Measurements from ENCODE around the gene ADAMTSL4. TPM values are rescaled to one million over a fixed set of nuclear protein-coding genes. Genes with fewer than 3 reads are reported as not detected.

The ADAMTSL4 gene
- total and polyA plus RNA-seq, 4 donors, result 5.6 to 12.2 (median 11.5) TPM

- Histone ChIP-seq H3K4me1 (ENCODE audit: control insufficient read depth in 4 of 4, insufficient read depth in 4 of 4, low read length in 3 of 4) (peaks cover 13 to 41% (median 32%) of the 10 kb centered on the region in 4 donors), H3K9ac (ENCODE audit: low read depth in 1 of 2, low read length in 2 of 2) (no peak overlapping the region), H3K36me3 (ENCODE audit: control insufficient read depth in 4 of 4, insufficient read depth in 3 of 4, low read depth in 1 of 4, low read length in 3 of 4) (peaks cover 0 to 11% (median 4%) of the 10 kb centered on the region in 4 donors), H3K27ac (ENCODE audit: low read depth in 1 of 2, low read length in 2 of 2) (no peak overlapping the region), H3K9me3 (ENCODE audit: control insufficient read depth in 4 of 4, low read length in 3 of 4) (no peaks in the 10 kb centered on the region), H3K27me3 (ENCODE audit: control insufficient read depth in 4 of 4, insufficient read depth in 4 of 4, low read length in 3 of 4) (no peaks in the 10 kb centered on the region), H3K4me3 (ENCODE audit: low read depth in 1 of 3, low read length in 3 of 3) (no peak overlapping the region)
- TF ChIP-seq SP1 (IDR thresholded peaks at IDR 0.05), result no peak
- no peak for TF ChIP-seq RAD21 (IDR thresholded peaks at IDR 0.05)
- no peak for TF ChIP-seq ATF3 (IDR thresholded peaks at IDR 0.05)
- TF ChIP-seq, protein P1, sequence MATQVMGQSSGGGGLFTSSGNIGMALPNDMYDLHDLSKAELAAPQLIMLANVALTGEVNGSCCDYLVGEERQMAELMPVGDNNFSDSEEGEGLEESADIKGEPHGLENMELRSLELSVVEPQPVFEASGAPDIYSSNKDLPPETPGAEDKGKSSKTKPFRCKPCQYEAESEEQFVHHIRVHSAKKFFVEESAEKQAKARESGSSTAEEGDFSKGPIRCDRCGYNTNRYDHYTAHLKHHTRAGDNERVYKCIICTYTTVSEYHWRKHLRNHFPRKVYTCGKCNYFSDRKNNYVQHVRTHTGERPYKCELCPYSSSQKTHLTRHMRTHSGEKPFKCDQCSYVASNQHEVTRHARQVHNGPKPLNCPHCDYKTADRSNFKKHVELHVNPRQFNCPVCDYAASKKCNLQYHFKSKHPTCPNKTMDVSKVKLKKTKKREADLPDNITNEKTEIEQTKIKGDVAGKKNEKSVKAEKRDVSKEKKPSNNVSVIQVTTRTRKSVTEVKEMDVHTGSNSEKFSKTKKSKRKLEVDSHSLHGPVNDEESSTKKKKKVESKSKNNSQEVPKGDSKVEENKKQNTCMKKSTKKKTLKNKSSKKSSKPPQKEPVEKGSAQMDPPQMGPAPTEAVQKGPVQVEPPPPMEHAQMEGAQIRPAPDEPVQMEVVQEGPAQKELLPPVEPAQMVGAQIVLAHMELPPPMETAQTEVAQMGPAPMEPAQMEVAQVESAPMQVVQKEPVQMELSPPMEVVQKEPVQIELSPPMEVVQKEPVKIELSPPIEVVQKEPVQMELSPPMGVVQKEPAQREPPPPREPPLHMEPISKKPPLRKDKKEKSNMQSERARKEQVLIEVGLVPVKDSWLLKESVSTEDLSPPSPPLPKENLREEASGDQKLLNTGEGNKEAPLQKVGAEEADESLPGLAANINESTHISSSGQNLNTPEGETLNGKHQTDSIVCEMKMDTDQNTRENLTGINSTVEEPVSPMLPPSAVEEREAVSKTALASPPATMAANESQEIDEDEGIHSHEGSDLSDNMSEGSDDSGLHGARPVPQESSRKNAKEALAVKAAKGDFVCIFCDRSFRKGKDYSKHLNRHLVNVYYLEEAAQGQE (IDR thresholded peaks at IDR 0.05), result no peak
- no peak for TF ChIP-seq HNF4G (IDR thresholded peaks at IDR 0.05)
- TF ChIP-seq MAX (IDR thresholded peaks at IDR 0.05), result no peak
- no peak for TF ChIP-seq JUND (IDR thresholded peaks at IDR 0.05)
- TF ChIP-seq, protein P2, sequence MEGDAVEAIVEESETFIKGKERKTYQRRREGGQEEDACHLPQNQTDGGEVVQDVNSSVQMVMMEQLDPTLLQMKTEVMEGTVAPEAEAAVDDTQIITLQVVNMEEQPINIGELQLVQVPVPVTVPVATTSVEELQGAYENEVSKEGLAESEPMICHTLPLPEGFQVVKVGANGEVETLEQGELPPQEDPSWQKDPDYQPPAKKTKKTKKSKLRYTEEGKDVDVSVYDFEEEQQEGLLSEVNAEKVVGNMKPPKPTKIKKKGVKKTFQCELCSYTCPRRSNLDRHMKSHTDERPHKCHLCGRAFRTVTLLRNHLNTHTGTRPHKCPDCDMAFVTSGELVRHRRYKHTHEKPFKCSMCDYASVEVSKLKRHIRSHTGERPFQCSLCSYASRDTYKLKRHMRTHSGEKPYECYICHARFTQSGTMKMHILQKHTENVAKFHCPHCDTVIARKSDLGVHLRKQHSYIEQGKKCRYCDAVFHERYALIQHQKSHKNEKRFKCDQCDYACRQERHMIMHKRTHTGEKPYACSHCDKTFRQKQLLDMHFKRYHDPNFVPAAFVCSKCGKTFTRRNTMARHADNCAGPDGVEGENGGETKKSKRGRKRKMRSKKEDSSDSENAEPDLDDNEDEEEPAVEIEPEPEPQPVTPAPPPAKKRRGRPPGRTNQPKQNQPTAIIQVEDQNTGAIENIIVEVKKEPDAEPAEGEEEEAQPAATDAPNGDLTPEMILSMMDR (IDR thresholded peaks at IDR 0.05; ENCODE audit: low read depth, low read length, missing input control), result no peak
- no peak for TF ChIP-seq FOXA1 (IDR thresholded peaks at IDR 0.05)
- no peak for TF ChIP-seq YY1 (IDR thresholded peaks at IDR 0.05)
- DNase-seq (ENCODE audit: low spot score), result no peak
- WGBS, result 85% methylated on average over 26 of the region's 26 CpGs
Measured at GRCh38 chr1:150555971-150556865, 7.0 kb downstream of the ADAMTSL4 start.

GRCh38 chr1:150557065-150557600, 7.9 kb downstream of the ADAMTSL4 start:
- H3K36me3 ChIP-seq (ENCODE audit: control insufficient read depth in 4 of 4, insufficient read depth in 3 of 4, low read depth in 1 of 4, low read length in 3 of 4), result peaks cover 0 to 11% (median 4%) of the 10 kb centered on the region in 4 donors
- no peak overlapping the region for H3K27ac ChIP-seq (ENCODE audit: low read depth in 1 of 2, low read length in 2 of 2)
- H3K4me1 ChIP-seq (ENCODE audit: control insufficient read depth in 4 of 4, insufficient read depth in 4 of 4, low read length in 3 of 4), result peaks cover 10 to 36% (median 27%) of the 10 kb centered on the region in 4 donors
- no peaks in the 10 kb centered on the region for H3K27me3 ChIP-seq (ENCODE audit: control insufficient read depth in 4 of 4, insufficient read depth in 4 of 4, low read length in 3 of 4)
- no peak overlapping the region for H3K9ac ChIP-seq (ENCODE audit: low read depth in 1 of 2, low read length in 2 of 2)
- DNase-seq (ENCODE audit: low spot score), result no peak
- 93% methylated on average over 26 of the region's 26 CpGs for WGBS
- no peaks in the 10 kb centered on the region for H3K9me3 ChIP-seq (ENCODE audit: control insufficient read depth in 4 of 4, low read length in 3 of 4)
- H3K4me3 ChIP-seq (ENCODE audit: low read depth in 1 of 3, low read length in 3 of 3), result no peak overlapping the region
- TF ChIP-seq RAD21 (IDR thresholded peaks at IDR 0.05) (no peak), EGR1 (IDR thresholded peaks at IDR 0.05; ENCODE audit: low read depth in 2 of 2) (no peak), HNF4A (conservative IDR thresholded peaks at IDR 0.05) (no peak), FOXA2 (IDR thresholded peaks at IDR 0.05) (no peak), JUND (IDR thresholded peaks at IDR 0.05) (no peak), SP1 (IDR thresholded peaks at IDR 0.05) (no peak), RXRA (IDR thresholded peaks at IDR 0.05) (no peak), HNF4G (IDR thresholded peaks at IDR 0.05) (no peak), FOXA1 (IDR thresholded peaks at IDR 0.05) (no peak), ZBTB33 (IDR thresholded peaks at IDR 0.05) (no peak), NR2F2 (IDR thresholded peaks at IDR 0.05) (no peak), YY1 (IDR thresholded peaks at IDR 0.05) (no peak), ATF3 (IDR thresholded peaks at IDR 0.05) (no peak)
- TF ChIP-seq, protein P2 (IDR thresholded peaks at IDR 0.05; ENCODE audit: low read depth, low read length, missing input control), result no peak

Measured in liver (tissue), 9 donors.